Uterus (tissue), 4 donors: ENCODE data around the gene SCNN1B. TPM values are rescaled to one million over a fixed set of nuclear protein-coding genes. Genes with fewer than 3 reads are reported as not detected.
"Not testable (repeated sequence)": the region's sequence is repeated elsewhere in the genome, so short reads cannot be mapped to it uniquely, and the experiment has no call there.

Source experiments
- DNase-seq, 2 donors: peaks; one replicate each; pipeline ENCODE4 v3.0.0-alpha.2; 2019 to 2020
- H3K27ac ChIP-seq, 2 donors: fragments of 200-600 bp; sonication (generic); 1 replicate in 1 of 2; 2 replicates in 1 of 2; pipeline ENCODE4 v1.5.1; 2016 to 2018
- H3K27me3 ChIP-seq, 2 donors: fragments of 200-600 bp; sonication (generic); one replicate each; pipeline ENCODE4 v1.5.1; 2018 to 2019; ENCODE audit warnings: control low read depth in 1 of 2
- H3K36me3 ChIP-seq, 2 donors: fragments of 200-600 bp; sonication (generic); one replicate each; pipeline ENCODE4 v1.5.1; 2019; ENCODE audit warnings: control low read depth in 1 of 2
- H3K4me1 ChIP-seq, 2 donors: fragments of 200-600 bp; sonication (generic); one replicate each; pipeline ENCODE4 v1.5.1; 2018 to 2019; ENCODE audit warnings: control low read depth in 1 of 2
- H3K4me3 ChIP-seq, 2 donors: fragments of 200-600 bp; sonication (generic); 1 replicate in 1 of 2; 2 replicates in 1 of 2; pipeline ENCODE4 v1.5.1; 2018 to 2019; ENCODE audit warnings: mild to moderate bottlenecking in 1 of 2
- H3K9me3 ChIP-seq, 2 donors: fragments of 200-600 bp; sonication (generic); one replicate each; pipeline ENCODE4 v1.5.1; 2019; ENCODE audit warnings: control low read depth in 1 of 2
- POLR2A ChIP-seq, 2 donors: fragments of 450-650 bp; IDR thresholded peaks; one replicate each; pipeline ENCODE4 v1.6.1; 2016; ENCODE audit warnings: antibody characterized with exemption in 2 of 2, mild to moderate bottlenecking in 1 of 2, moderate library complexity in 1 of 2
- intact Hi-C: fragments of 100-400 bp; cut with DNase I; formaldehyde crosslinking; loops from one replicate; pipeline ENCODE4 v1.15.1; 2023; ENCODE audit warnings: low total_unique reads
- total RNA-seq, 4 donors: library from RNA; depleted of rRNA in 3 of 4; stranded (reverse); fragments of >200 nt in 3 of 4; gene quantifications; one replicate each; pipeline versions ENCODE4 v1.1.0 to v1.2.4, GENCODE V29; 2014 to 2023
- TF ChIP-seq, protein P1 (sequence below), 4 experiments: fragments of 200-600 bp in 2 of 4; fragments of 450-650 bp in 2 of 4; sonication (generic) in 2 of 4; IDR thresholded peaks; one replicate each; pipeline ENCODE4 v1.5.1; 2016 to 2019; ENCODE audit warnings: antibody characterized with exemption in 4 of 4, mild to moderate bottlenecking in 2 of 4, moderate library complexity in 1 of 4
- donor health status: DM: yes; HTN: yes; CAD: no.

Gene SCNN1B, protein sequence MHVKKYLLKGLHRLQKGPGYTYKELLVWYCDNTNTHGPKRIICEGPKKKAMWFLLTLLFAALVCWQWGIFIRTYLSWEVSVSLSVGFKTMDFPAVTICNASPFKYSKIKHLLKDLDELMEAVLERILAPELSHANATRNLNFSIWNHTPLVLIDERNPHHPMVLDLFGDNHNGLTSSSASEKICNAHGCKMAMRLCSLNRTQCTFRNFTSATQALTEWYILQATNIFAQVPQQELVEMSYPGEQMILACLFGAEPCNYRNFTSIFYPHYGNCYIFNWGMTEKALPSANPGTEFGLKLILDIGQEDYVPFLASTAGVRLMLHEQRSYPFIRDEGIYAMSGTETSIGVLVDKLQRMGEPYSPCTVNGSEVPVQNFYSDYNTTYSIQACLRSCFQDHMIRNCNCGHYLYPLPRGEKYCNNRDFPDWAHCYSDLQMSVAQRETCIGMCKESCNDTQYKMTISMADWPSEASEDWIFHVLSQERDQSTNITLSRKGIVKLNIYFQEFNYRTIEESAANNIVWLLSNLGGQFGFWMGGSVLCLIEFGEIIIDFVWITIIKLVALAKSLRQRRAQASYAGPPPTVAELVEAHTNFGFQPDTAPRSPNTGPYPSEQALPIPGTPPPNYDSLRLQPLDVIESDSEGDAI
- total RNA-seq: 1 to 10 TPM in 3 of 4 donors, under 1 TPM in 1; 0.14 to 9.6 (median 1.9) TPM

DNA sequence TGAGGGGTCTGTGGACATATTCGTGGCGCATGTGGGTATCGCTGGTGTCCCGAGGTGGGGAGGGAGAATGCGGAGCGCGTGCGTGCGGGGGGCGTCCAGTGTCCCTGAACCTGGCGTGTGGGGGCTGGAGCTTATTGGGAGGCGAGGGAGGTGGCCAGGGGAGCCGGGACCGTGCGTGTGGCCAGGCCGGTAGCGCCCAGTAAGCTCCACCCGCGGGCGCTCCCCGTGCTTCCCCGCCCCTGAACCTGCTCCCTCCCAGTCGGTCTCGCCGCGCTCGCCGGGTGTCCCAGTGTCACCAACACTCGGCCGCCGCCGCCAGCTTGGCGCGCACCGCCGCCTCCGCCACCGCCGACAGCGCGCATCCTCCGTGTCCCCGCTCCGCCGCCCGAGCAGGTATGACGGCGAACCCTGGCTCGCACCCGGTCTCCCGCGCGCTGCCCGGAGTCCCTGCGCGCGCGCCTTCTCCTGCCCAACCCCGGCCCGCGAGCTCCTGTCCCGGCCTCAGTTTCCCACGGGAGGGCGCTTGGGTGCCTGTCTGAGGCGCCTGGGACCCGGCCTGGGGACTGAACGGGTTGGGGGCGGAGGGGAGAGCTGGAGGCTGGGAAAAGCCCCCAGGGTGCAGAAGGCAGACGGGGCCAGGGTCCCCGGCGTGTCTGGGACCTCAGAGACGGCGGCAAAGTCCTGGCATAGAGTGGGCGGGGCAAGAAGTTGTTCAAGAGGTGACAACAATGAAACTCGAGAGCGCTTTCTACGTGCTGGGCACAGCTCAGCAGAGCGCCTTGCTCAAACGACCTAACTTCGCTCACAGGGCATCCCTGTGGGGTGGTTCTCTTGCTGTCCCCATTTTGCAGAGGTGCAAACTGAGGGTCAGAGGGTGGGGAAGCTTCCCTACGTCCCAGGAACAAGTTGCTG is at the start of gene SCNN1B:
SCNN1B (plus strand) TSS at position 258 of the 912 bp plus-strand sequence. CDS start 46,298 bp downstream, outside the sequence.
- H3K27me3 ChIP-seq: peaks cover 0 to 12% of the 10 kb centered on the region in 2 donors
- no peak within 1 kb of the TSS for H3K27ac ChIP-seq
- no peaks in the 10 kb centered on the region for H3K36me3 ChIP-seq
- H3K4me1 ChIP-seq: no peaks in the 10 kb centered on the region
- H3K9me3 ChIP-seq: no peaks in the 10 kb centered on the region
- TF ChIP-seq POLR2A (IDR thresholded peaks at IDR 0.05): no peak
- TF ChIP-seq, protein P1, sequence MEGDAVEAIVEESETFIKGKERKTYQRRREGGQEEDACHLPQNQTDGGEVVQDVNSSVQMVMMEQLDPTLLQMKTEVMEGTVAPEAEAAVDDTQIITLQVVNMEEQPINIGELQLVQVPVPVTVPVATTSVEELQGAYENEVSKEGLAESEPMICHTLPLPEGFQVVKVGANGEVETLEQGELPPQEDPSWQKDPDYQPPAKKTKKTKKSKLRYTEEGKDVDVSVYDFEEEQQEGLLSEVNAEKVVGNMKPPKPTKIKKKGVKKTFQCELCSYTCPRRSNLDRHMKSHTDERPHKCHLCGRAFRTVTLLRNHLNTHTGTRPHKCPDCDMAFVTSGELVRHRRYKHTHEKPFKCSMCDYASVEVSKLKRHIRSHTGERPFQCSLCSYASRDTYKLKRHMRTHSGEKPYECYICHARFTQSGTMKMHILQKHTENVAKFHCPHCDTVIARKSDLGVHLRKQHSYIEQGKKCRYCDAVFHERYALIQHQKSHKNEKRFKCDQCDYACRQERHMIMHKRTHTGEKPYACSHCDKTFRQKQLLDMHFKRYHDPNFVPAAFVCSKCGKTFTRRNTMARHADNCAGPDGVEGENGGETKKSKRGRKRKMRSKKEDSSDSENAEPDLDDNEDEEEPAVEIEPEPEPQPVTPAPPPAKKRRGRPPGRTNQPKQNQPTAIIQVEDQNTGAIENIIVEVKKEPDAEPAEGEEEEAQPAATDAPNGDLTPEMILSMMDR (IDR thresholded peaks at IDR 0.05): no peak
- DNase-seq: no peak
- H3K4me3 ChIP-seq: peak within 1 kb of the TSS in 1 of 2 donors; percentile 9
- intact Hi-C loops: no loop called here

DNA sequence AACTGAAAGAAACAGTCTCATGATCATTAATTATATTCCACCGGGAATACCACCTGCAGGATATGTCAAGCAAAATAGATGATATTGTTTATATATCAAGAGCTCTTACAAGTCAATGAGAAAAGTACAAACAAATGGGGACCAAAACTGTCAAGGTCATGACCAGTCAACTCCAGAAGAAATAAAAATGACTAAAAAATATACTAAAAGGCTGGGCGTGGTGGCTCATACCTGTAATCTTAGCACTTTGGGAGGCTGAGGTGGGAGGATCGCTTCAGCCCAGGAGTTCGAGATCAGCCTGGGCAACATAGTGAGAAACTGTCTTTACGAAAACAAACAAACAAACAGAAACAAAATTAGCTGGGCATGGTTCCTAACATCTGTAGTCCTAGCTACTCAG is 49.8 kb upstream of the SCNN1B start:
- H3K27ac ChIP-seq: no peak overlapping the region
- DNase-seq: no peak
- intact Hi-C loops: no loop called here
- no peak for TF ChIP-seq POLR2A (IDR thresholded peaks at IDR 0.05)
- TF ChIP-seq, protein P1 (IDR thresholded peaks at IDR 0.05): no peak
- H3K4me3 ChIP-seq: no peak overlapping the region
- H3K9me3 ChIP-seq: no peaks in the 10 kb centered on the region
- H3K36me3 ChIP-seq: no peaks in the 10 kb centered on the region
- H3K27me3 ChIP-seq: no peaks in the 10 kb centered on the region
- no peaks in the 10 kb centered on the region for H3K4me1 ChIP-seq

DNA sequence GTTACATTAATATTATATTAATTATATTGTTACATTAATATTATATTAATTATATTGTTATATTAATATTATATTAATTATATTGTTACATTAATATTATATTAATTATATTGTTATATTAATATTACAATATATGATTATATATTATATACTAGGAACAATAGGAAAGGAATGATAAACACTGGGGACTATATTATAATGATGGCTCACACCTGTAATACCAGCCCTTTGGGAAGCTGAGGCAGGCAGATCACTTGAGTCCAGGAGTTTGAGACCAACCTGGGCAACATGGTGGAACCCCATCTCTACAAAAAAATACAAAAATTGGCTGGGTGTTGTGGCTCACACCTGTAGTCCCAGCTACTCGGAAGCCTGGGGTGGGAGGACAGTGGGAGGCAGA is 48.5 kb upstream of the SCNN1B start:
- H3K36me3 ChIP-seq, intact Hi-C loops, H3K27ac ChIP-seq, DNase-seq, H3K9me3 ChIP-seq, H3K4me3 ChIP-seq, H3K27me3 ChIP-seq, H3K4me1 ChIP-seq: not testable (repeated sequence)

DNA sequence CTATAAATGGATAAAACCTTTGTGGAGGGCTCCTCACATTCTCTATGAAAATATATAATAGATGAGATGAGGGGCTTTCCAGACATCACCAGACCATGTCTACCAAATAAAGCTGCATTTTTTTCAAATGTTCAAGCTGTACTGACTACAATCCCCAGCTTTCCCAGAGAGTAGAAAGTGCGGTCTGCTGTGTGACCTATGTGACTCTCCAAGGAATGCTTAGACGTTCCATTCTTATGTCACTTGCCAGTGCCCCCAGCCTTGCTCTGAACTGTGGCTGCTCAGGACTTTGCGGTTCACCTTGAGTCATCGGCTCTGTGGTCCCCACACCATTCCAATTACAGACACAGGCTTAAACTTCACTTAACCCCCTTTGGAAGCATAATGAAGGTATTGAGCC is 47.8 kb upstream of the SCNN1B start:
- Histone ChIP-seq H3K9me3 (no peaks in the 10 kb centered on the region), H3K27me3 (no peaks in the 10 kb centered on the region), H3K4me3 (no peak overlapping the region), H3K36me3 (no peaks in the 10 kb centered on the region), H3K27ac (no peak overlapping the region), H3K4me1 (no peaks in the 10 kb centered on the region)
- DNase-seq: no peak
- intact Hi-C loops: no loop called here
- TF ChIP-seq, protein P1 (IDR thresholded peaks at IDR 0.05): no peak
- no peak for TF ChIP-seq POLR2A (IDR thresholded peaks at IDR 0.05)

DNA sequence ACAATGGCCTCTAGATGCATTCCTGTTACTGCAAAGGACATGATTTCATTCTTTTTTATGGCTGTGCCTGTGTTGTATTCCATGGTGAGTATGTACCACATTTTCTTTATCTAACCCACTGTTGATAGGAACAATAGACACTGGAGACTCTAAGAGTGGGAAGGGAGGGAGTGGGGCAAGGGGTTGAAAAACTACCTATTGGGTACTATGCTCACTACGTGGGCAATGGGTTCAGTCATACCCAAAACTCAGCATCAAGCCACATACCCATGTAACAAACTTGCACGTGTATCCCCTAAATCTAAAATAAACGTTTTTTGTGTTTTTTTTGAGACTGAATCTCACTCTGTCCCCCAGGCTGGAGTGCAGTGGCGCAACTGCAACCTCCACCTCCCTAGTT is 47.1 kb upstream of the SCNN1B start:
- Histone ChIP-seq H3K27ac (no peak overlapping the region), H3K36me3 (no peaks in the 10 kb centered on the region), H3K9me3 (no peaks in the 10 kb centered on the region), H3K4me1 (no peaks in the 10 kb centered on the region), H3K4me3 (no peak overlapping the region), H3K27me3 (no peaks in the 10 kb centered on the region)
- no peak for DNase-seq
- intact Hi-C loops: no loop called here
- TF ChIP-seq, protein P1 (IDR thresholded peaks at IDR 0.05): no peak
- no peak for TF ChIP-seq POLR2A (IDR thresholded peaks at IDR 0.05)
